GM12801 (cell line): ENCODE results near the gene TEX35.

Source experiments
- TF ChIP-seq, protein P1 (sequence below): IDR thresholded peaks from one replicate; pipeline ENCODE4 v1.5.1; 2011; ENCODE audit warnings: control low read depth; ENCODE audit not compliant: insufficient read length; ENCODE audit errors: extremely low read depth

TEX35 gene

DNA sequence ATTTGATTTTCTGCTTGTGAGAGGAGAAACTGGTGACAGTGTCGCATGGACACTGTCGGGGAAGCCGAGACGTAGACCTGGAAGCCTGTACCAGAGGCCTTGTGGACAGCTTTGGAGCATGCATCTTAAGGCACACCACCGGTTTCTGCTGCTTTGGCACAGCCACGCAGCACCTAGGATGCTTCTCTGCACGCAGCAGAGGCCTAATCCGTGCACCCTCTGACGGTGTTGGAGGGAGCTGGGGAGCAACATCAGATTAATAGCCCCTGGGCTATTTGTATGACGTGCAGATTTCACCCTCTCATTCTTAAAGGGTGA, 30.3 kb downstream of the TEX35 start:
- TF ChIP-seq, protein P1, sequence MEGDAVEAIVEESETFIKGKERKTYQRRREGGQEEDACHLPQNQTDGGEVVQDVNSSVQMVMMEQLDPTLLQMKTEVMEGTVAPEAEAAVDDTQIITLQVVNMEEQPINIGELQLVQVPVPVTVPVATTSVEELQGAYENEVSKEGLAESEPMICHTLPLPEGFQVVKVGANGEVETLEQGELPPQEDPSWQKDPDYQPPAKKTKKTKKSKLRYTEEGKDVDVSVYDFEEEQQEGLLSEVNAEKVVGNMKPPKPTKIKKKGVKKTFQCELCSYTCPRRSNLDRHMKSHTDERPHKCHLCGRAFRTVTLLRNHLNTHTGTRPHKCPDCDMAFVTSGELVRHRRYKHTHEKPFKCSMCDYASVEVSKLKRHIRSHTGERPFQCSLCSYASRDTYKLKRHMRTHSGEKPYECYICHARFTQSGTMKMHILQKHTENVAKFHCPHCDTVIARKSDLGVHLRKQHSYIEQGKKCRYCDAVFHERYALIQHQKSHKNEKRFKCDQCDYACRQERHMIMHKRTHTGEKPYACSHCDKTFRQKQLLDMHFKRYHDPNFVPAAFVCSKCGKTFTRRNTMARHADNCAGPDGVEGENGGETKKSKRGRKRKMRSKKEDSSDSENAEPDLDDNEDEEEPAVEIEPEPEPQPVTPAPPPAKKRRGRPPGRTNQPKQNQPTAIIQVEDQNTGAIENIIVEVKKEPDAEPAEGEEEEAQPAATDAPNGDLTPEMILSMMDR: no peak

DNA sequence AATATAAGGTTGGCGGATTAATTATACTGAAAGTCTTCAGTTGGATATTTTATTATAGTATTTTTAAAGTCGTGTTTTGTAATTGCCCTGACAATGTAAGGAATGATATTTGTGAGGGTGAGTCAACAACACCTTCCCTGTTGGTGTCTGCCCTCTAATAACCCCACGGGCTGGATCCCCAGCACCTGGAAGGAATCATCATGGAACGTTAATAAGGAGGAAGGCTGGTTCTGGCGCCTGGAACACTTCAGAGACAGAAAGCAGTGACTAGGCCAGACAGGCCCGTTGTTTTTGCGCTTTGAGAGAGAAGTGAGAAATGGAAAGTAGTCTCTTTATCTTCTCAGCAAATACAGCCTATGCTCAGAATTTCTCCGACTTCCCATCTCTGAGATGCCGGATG, 31.6 kb downstream of the TEX35 start:
- TF ChIP-seq, protein P1: no peak

DNA sequence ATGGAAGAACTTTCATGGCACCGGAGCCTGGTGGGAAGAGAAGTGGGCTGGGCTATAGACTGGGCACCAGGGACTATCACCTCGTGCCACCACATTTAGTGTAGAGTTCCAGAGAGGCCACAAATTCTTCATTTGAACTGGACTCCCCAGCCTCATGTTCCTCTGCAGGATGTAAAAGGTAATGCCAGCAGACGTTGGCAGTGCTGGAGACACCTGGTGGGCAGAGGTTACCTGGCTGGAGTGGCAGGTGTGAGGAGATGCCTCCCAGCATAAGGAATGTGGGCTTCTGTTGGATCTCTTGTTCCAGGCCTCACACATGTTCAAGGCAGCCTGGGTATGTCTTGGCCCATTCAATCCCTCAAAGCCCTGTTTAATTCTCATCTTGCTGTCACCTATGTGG, 35.2 kb downstream of the TEX35 start:
- TF ChIP-seq, protein P1: no peak

DNA sequence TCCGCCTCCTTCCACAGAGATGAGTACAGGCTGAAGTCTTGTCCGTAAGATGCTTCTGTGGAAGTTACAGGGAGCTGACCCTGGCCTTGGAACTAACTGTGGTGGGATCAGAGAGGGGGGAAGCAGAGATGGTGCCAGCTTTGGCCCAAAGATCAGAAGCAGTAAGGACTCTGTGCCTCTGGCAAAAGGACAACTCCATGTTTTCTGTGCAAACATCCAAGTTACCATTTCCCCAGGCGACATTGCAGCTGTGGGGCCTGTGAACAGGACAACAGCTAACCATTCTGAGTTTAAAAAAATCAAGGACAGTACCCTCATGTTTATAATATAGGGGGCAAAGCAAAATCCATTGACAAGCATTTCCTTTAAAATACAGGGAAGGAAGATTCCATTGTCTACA, 38.4 kb downstream of the TEX35 start:
- TF ChIP-seq, protein P1: no peak

DNA sequence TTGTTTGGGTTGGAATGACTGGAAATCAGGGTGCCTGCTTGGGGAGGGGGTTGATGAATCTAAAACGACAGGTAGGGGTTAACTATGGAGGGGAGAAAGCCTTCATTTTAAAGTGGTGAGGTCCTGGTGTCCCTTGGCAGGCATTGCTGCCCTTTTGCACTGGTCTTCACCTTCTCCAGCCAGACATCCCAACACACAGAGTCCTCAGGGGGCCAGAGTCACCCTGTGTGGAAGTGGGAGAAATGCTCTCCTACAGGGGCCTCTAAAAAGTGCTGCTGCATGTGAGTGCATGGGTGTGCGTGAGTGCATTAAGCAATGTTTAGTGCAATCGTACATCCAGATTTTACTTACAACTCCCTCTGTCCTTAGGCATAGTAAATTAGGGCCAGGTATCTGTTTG, 39.0 kb downstream of the TEX35 start:
- TF ChIP-seq, protein P1: no peak

DNA sequence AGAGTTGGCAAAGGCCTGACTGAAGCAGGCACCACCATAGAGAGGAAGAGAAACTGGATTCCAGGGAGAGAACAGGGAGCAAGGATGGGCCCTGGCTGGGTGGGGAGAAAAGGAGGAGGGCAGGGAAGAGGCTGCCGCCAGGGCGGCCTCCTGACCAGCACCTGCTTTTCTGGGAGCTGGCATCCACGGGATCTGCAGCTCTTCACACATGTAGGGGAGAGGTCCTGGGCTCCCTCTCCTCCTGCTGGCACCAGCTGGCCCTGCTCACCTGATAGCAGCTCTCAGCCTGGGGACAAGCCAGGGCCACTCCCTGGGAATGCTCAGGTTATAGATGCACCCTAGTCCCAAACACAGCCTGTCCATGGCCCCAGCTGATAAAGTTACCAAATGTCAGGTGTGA, 39.9 kb downstream of the TEX35 start:
- TF ChIP-seq, protein P1: no peak

DNA sequence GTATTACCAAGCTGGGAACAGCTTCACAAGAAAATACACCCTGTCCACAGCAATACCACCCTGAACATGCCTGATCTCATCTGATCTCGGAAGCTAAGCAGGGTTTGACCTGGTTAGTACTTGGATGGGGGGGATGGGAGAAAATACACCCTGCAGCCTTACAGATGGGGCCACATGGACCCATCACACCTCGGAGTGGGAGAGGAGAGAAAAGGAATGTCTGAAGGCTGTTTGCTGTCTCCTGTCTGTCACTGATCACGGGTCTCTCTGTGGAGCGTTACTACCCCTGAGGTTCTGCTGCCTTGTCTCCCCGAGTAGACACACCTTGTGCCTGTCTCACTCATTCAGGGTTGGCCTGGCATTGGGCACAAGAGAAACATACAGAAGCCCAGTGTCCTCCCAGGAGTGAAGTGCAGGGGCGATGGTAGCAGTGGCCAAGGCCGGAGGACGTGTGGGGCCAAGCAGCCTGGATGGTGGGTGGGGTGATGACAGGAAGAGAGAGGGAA, 48.0 kb downstream of the TEX35 start:
- TF ChIP-seq, protein P1: no peak

DNA sequence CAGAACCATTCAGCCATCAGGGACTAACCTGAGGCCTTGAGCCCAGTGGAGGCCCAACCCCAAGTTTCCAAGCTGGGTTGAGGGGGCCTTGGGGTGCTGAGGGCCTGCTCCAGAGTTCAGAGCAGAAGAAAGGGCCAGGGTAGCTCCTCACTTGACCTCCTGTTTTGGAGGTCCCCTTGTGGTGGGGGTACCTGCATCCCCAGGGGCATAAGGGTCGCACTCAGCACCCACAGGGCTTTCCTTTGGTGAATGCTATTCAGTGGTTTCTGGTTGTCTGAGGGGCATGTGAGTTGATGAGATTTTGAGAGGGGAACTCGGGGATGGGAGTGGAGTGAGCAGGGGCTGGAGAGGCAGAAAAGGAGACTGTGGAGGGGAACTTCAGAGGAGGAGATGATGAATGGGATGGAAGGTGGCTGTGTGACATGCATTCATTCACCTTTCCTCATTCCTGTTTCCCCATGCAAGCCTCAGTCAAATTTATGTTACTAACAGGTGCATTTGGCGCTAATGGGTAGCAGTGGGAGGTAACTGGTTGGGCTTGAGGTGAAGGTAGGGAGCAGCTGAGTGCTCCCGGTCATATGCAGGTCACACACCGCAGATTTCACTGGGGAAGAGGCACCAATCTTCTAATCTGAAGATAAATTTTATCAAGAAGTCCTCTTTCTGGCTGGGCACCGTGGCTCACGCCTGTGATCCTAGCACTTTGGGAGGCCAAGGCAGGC, 50.4 kb downstream of the TEX35 start:
- TF ChIP-seq, protein P1: no peak
